ENCODE data around the gene MARS2.
"Not testable (repeated sequence)": the region's sequence is repeated elsewhere in the genome, so short reads cannot be mapped to it uniquely, and the experiment has no call there.

MARS2 gene

DNA sequence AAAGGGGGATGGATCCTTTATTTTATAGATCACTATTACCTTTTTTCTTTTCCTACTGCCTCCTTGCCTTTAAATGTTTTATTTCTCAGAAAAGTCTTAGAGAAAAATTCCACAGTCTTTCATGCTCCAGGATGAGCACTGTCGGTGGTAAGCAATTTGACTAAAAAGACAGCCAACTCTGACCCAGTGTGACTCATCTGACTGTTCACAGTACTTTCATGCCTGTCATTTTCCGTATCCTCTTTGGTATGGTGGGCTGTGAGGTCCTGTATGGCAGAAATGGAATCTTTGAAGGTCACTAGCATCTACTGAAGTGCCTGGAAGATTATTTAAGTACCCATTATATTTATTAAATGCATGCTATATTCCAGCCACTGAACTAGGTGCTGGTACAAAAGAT, 27.7 kb upstream of the MARS2 start:
- Histone ChIP-seq H3K4me1 (ENCODE audit: insufficient read depth, poor library complexity, severe bottlenecking) (no peaks in the 10 kb centered on the region), H3K27me3 (ENCODE audit: insufficient read depth, poor library complexity, severe bottlenecking) (no peaks in the 10 kb centered on the region), H3K36me3 (ENCODE audit: low read depth) (no peaks in the 10 kb centered on the region), H3K27ac (ENCODE audit: poor library complexity, severe bottlenecking) (no peak overlapping the region), H3K4me3 (ENCODE audit: severe bottlenecking) (no peak overlapping the region), H3K9me3 (ENCODE audit: severe bottlenecking) (no peaks in the 10 kb centered on the region)
- no peak for DNase-seq (ENCODE audit: low spot score)
- TF ChIP-seq, protein P1, sequence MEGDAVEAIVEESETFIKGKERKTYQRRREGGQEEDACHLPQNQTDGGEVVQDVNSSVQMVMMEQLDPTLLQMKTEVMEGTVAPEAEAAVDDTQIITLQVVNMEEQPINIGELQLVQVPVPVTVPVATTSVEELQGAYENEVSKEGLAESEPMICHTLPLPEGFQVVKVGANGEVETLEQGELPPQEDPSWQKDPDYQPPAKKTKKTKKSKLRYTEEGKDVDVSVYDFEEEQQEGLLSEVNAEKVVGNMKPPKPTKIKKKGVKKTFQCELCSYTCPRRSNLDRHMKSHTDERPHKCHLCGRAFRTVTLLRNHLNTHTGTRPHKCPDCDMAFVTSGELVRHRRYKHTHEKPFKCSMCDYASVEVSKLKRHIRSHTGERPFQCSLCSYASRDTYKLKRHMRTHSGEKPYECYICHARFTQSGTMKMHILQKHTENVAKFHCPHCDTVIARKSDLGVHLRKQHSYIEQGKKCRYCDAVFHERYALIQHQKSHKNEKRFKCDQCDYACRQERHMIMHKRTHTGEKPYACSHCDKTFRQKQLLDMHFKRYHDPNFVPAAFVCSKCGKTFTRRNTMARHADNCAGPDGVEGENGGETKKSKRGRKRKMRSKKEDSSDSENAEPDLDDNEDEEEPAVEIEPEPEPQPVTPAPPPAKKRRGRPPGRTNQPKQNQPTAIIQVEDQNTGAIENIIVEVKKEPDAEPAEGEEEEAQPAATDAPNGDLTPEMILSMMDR (IDR thresholded peaks at IDR 0.05; ENCODE audit: poor library complexity, severe bottlenecking): no peak
- ATAC-seq (ENCODE audit: low read depth): no peak

DNA sequence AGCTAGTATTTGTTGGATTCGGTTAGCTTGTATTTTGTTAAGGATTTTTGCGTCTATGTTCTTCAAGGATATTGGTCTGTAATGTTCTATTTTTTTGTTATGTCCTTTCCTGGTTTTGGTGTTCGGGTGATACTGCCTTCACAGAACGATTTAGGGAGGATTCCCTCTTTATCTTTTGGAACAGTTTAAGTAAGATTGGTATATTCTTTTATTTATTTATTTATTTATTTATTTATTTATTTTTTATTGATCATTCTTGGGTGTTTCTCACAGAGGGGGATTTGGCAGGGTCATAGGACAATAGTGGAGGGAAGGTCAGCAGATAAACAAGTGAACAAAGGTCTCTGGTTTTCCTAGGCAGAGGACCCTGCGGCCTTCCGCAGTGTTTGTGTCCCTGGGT, 10.0 kb upstream of the MARS2 start:
- not testable (repeated sequence) for ATAC-seq (ENCODE audit: low read depth); H3K9me3 ChIP-seq (ENCODE audit: severe bottlenecking); H3K4me3 ChIP-seq (ENCODE audit: severe bottlenecking); H3K36me3 ChIP-seq (ENCODE audit: low read depth); H3K27ac ChIP-seq (ENCODE audit: poor library complexity, severe bottlenecking); H3K27me3 ChIP-seq (ENCODE audit: insufficient read depth, poor library complexity, severe bottlenecking); DNase-seq (ENCODE audit: low spot score); H3K4me1 ChIP-seq (ENCODE audit: insufficient read depth, poor library complexity, severe bottlenecking)

DNA sequence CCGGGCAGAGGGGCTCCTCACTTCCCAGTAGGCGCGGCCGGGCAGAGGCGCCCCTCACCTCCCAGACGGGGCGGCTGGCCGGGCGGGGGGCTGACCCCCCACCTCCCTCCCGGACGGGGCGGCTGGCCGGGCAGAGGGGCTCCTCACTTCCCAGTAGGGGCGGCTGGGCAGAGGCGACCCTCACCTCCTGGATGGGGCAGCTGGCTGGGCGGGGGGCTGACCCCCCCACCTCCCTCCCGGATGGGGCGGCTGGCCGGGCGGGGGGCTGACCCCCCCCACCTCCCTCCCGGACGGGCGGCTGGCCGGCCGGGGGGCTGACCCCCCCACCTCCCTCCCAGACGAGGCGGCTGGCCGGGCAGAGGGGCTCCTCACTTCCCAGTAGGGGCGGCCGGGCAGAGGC, 9.2 kb upstream of the MARS2 start:
- DNase-seq (ENCODE audit: low spot score); H3K27ac ChIP-seq (ENCODE audit: poor library complexity, severe bottlenecking); H3K4me1 ChIP-seq (ENCODE audit: insufficient read depth, poor library complexity, severe bottlenecking); H3K9me3 ChIP-seq (ENCODE audit: severe bottlenecking); H3K4me3 ChIP-seq (ENCODE audit: severe bottlenecking); ATAC-seq (ENCODE audit: low read depth); H3K36me3 ChIP-seq (ENCODE audit: low read depth); H3K27me3 ChIP-seq (ENCODE audit: insufficient read depth, poor library complexity, severe bottlenecking): not testable (repeated sequence)

DNA sequence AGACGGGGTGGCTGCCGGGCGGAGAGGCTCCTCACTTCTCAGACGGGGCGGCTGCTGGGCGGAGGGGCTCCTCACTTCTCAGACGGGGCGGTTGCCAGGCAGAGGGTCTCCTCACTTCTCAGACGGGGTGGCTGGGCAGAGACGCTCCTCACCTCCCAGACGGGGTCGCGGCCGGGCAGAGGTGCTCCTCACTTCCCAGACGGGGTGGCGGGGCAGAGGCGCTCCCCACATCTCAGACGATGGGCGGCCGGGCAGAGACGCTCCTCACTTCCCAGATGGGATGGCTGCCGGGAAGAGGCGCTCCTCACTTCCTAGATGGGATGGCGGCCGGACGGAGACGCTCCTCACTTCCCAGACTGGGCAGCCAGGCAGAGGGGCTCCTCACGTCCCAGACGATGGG, 8.6 kb upstream of the MARS2 start:
- not testable (repeated sequence) for H3K4me3 ChIP-seq (ENCODE audit: severe bottlenecking); ATAC-seq (ENCODE audit: low read depth); H3K27ac ChIP-seq (ENCODE audit: poor library complexity, severe bottlenecking); DNase-seq (ENCODE audit: low spot score); H3K27me3 ChIP-seq (ENCODE audit: insufficient read depth, poor library complexity, severe bottlenecking); H3K9me3 ChIP-seq (ENCODE audit: severe bottlenecking); H3K4me1 ChIP-seq (ENCODE audit: insufficient read depth, poor library complexity, severe bottlenecking); H3K36me3 ChIP-seq (ENCODE audit: low read depth)

DNA sequence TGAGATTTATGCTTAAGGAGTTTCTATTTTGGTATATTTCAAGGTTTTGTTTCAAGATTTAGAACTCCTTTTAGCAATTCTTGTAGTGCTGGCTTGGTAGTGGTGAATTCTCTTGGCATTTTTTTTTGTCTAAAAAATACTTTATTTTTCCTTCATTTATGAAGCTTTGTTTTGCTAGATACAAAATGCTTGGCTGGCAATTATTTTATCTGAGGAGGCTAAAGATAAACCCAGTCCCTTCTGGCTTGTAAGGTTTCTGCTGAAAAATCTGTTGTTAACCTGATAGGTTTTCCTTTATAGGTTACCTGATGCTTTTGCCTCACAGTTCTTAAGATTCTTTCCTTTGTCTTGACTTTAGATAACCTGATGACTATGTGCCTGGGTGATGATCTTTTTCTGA, 5.4 kb upstream of the MARS2 start:
- not testable (repeated sequence) for DNase-seq (ENCODE audit: low spot score); H3K4me1 ChIP-seq (ENCODE audit: insufficient read depth, poor library complexity, severe bottlenecking); H3K27ac ChIP-seq (ENCODE audit: poor library complexity, severe bottlenecking); ATAC-seq (ENCODE audit: low read depth); H3K9me3 ChIP-seq (ENCODE audit: severe bottlenecking); H3K27me3 ChIP-seq (ENCODE audit: insufficient read depth, poor library complexity, severe bottlenecking); H3K36me3 ChIP-seq (ENCODE audit: low read depth); H3K4me3 ChIP-seq (ENCODE audit: severe bottlenecking)

DNA sequence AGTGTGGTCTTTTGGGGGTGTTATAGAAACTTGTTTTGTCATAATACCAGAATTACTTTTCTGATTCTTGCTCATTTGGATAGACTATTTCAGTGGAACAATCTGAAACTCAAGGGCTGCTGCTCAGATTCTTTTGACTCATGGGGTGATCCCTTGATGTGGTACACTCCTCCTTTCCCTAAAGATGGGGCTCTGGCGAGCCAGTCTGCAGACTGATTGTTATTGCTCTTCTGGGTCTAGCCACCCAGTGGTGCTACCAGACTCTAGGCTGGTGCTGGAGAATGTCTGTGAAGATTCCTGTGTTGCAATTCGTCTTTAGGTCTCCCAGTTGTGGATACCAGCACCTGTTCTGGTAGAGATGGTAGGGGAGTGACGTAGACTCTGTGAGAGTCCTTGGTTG, 4.2 kb upstream of the MARS2 start:
- H3K27ac ChIP-seq (ENCODE audit: poor library complexity, severe bottlenecking): no peak overlapping the region
- no peak overlapping the region for H3K4me3 ChIP-seq (ENCODE audit: severe bottlenecking)
- peaks cover 6% of the 10 kb centered on the region for H3K4me1 ChIP-seq (ENCODE audit: insufficient read depth, poor library complexity, severe bottlenecking)
- no peaks in the 10 kb centered on the region for H3K27me3 ChIP-seq (ENCODE audit: insufficient read depth, poor library complexity, severe bottlenecking)
- DNase-seq (ENCODE audit: low spot score) (no peak), ATAC-seq (ENCODE audit: low read depth) (no peak)
- TF ChIP-seq, protein P1 (IDR thresholded peaks at IDR 0.05; ENCODE audit: poor library complexity, severe bottlenecking): no peak
- H3K9me3 ChIP-seq (ENCODE audit: severe bottlenecking): no peaks in the 10 kb centered on the region
- H3K36me3 ChIP-seq (ENCODE audit: low read depth): no peaks in the 10 kb centered on the region

DNA sequence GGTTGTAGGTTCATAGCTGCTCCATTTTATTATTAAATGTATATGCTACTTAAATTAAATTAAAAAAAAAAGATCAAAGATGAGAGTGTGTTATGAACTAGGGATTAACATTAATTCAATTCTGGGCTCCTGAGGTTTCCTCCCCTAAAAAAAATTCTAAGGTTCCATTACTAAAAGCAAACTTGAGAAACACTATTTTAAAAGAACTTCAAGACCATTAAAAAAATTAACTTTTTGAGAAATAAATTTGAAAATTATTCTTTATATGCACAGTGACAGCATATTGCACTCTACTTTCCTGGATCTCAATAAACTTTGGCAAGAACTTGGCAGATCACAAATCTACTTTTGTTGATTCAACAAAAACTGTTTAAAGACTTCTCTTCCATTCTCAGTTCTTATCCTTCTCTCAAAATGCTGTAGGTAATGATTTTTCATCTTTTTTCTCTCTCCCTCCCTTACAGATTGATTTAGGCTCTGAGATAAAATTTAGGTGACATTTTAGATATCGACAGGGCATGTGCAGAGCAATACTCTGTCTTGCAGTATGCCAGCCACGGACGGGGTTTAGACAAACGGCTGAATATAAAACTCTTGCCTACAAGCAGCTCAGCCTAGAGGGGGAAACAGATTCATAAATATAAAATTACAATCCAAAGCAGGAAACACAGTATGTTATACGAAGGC, 592 bp upstream of the MARS2 start:
- no peaks in the 10 kb centered on the region for H3K9me3 ChIP-seq (ENCODE audit: severe bottlenecking)
- DNase-seq (ENCODE audit: low spot score): no peak

More for the DNA sequence above, 592 bp upstream of the MARS2 start:
- H3K4me1 ChIP-seq (ENCODE audit: insufficient read depth, poor library complexity, severe bottlenecking): peaks cover 20% of the 10 kb centered on the region
- H3K4me3 ChIP-seq (ENCODE audit: severe bottlenecking): peak overlapping the region; percentile 72
- H3K27me3 ChIP-seq (ENCODE audit: insufficient read depth, poor library complexity, severe bottlenecking): no peaks in the 10 kb centered on the region
- peak overlapping the region; percentile 41 for H3K27ac ChIP-seq (ENCODE audit: poor library complexity, severe bottlenecking)
- TF ChIP-seq, protein P1 (IDR thresholded peaks at IDR 0.05; ENCODE audit: poor library complexity, severe bottlenecking): no peak
- peak; percentile 5; the same call in 2 of the 3 replicates for ATAC-seq (ENCODE audit: low read depth)
- peaks cover 18% of the 10 kb centered on the region for H3K36me3 ChIP-seq (ENCODE audit: low read depth)
